Measurements from ENCODE around the gene CUTA.
"Not testable (repeated sequence)": the region's sequence is repeated elsewhere in the genome, so short reads cannot be mapped to it uniquely, and the experiment has no call there.

The CUTA gene

DNA sequence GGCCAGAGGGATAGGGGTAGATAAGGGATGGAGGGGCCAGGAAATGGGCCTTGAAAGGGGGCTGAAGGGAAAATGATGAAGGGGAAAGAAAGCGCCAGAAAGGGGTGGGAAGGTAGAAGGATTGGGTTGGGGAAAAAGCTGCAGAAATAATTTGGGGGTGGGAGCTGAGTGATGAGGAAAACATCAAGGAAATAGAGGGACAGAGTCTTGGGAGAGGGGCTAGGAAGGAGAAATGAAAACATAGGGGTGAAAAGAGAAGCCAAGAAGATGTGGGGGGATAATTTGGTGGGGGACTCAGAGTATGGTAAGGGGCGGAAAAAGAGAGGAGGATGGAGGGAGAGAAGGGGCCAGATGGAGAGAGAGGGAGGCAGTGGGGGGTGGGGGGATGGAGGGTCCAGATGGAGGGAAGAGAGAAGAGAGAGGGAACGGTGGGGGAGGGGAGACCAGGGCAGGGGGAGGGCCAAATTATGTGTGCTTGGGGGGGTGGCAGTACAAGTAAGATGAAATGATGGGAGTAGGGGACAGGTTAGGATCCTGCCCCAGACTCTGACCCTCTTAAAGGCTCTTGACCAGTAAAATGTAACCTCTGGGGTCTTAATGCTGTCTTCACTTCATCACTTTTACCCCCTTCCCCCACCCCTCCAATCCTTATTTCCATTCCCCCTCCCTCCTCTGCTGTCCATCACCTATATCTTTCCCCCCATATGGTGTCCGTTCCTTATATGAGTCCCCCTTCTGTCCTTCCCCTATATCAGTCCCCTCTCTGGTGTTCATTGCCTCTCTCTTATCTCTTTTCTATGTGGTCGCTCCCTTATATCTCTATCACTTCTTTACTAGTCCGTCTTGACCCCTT, 2.8 kb upstream of the CUTA start:
- DNase-seq, result no peak

DNA sequence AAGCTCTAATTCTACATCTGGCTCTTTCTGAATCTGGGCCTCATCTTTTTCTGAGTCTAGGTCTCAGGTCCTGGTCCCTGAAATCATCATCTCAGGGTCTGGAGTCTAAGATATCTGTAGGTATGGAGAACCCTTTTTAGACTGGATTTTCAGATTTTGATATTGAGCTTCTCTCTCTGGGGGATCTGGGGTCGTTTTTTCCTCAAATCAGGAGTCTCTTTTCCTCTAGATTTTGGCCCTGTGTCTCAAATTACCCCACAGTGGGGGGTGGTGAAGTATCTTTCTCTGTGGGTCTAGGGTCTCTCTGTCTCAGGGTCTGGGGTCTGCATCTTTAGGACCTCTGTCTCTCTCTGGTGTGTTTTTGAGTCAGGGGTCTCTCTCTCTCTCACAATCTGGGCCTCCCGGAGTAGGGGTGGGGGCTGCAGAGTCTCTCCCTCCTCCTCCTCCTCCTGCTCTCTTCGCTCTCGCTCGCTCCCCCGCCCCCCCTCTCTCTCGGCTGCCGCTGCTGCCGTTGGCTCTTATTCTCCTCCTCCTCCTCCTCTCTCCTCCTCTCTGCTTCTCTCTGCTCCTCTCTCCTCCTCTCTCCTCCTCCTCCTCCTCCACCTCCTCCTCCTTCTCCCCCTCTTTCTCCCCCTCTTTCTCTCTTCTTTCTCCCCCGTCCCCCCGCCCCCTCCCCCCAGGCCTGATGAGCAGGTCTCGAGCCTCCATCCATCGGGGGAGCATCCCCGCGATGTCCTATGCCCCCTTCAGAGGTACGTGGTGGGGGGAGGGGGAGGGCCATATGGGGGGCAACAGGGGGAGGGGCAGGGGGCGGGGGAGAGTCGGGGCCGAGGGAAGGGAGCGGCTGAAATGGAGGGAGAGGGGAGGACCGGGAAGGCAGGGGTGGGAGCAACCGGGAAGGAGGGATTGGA, 1.9 kb upstream of the CUTA start, which contains the start of gene SYNGAP1:
TSS of gene SYNGAP1 (plus strand) at position 486 of the 911 bp plus-strand sequence. CDS start at position 686, 200 bp downstream.
- no peak for DNase-seq

DNA sequence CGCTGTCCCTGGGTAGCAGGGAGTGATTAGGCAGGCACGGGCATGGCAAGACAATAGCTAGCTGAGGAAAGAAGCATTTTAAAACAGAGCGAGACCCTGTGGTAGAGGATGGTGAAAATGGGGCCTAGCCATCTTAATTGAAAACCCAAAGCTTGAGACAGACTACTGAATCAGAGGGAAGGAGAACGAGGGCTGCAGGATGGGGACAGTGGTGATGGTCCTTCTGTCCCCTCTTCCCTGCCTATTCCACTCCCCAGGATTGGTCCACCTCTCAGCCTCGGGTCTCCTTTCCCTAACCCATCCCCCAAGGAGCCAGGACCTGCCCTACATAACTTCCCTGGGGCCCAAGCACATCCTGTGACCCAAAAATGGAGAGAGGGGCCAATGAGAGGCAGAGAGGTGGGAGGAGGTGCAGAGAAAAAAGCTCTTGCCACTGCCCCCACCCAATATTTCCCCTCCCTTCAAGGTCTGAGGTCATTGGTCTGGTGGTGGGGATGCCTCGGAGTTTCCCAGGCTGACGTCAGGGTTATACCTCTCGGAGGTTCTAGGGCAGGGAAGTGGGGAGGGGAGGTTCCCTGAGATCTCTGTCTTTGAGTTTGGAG, 884 bp upstream of the CUTA start:
- DNase-seq, result no peak

DNA sequence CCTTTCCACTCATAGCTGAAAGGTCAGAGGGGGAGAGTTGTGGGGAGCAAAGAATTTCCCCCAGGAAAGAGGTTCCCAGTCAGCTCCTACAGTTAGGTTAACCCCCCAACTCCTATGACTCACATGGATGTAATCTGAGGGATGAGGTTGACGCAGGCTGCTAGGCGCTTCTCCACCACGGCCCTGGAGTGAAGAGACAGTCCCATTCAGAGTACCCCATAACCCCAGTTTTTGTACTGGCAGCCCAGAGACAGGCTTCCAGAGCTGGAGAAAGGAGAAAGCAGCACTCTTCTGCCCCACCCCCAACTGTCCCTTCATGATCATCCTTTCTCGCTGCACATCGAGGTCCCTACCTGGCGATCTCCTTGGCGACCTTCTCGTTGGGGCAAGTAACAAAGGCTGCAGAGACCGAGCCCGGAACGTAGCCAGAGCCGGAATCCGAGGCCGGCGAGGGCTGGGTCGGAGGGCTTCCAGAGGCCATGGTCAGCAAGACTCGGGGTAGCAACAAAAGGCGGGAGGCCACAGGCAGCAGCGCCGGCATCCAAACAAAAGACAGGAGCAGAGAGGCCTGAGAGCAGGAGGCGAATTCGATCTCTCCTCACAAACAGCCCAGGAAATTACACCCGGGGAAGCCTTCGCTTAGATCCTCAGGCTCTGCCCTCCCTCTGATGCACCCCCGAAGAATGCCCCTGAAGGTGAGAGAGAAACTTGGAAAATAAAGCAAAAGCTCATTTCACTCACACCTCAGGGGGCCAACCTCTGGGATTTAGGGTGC, 592 bp downstream of the CUTA start:
- peak in 1 of 2 donors; percentile 11 for DNase-seq

DNA sequence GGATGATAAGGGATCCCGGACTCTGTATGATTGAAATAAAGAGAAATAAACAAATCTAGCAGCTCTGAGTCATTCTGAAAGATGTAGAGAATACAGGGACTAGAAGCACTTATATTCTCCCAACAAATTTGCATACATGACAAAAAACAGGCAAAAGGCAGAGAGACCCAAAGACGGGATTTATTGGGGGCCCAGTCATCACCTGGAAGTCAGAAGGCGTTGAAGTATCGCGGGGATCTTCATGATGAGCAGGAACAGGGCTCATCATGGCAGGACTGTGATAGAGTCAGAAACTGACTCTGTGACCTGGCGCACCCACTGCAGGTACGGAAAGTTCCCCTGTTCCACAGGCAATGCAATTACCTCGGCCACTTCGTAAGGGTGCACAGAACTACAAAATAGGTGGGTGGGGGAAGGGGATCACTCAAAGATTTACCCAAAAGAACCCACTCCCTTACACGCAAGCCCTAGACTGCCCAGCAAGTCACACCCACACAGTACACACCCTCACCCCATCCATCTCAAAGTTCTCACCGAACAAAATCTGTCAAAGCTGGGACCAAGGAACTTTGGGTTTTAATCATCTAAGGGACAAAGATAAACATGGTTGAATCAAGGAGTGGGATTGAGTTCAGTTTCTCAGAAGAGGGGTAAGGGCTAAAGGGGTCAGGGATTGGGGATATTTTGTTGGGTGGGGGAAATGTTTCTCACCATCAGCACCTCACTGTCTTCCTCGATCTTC, 1.4 kb downstream of the CUTA start:
- DNase-seq, result no peak

DNA sequence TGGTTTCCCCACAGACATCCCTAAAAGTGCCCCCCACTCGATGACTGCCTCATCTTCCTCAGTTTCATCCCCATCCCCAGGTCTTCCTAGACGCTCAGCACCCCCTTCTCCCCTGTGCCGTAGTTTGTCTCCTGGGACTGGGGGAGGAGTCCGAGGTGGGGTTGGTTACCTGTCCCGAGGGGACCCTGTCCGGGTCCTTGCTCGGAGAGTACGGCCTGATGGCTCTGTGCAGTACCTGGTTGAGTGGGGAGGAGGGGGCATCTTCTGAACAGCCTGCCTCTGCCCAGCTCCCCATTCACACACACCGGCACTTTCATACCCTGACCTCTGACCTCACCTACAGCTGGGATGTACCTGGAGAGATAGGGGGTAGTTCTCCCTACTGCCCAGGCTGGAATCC, 2.1 kb downstream of the CUTA start:
- no peak for DNase-seq

DNA sequence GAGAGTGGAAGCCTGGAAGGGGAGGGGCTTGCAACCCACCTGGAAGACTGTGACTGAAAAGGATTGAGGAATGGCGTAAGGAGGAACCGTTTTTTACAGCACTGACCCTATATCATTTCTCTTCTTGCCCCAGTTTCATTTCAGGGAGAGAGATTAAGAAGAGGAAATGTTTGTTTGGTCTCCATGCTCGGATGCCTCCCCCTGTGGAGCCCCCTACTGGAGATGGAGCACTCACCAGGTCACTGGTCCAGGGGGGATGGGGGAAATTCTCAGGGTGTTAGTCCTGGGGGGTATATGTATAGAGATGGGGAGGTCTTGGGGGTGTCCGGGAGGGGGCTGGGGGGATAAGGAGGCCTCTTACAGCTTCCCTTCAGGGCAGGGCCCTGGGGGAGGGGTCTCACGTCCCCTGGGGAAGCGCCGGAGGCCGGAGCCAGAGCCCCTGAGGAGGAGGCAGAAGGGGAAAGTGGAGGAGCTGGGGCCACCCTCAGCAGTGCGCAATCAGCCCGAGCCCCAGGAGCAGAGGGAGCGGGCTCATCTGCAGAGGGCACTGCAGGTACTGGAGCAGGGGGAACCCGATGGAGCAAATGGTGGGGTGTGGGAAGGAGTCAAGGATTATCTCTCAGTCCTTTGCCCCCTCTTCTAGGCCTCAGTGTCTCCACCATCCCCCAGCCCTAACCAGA, 3.2 kb downstream of the CUTA start:
- DNase-seq, result no peak

DNA sequence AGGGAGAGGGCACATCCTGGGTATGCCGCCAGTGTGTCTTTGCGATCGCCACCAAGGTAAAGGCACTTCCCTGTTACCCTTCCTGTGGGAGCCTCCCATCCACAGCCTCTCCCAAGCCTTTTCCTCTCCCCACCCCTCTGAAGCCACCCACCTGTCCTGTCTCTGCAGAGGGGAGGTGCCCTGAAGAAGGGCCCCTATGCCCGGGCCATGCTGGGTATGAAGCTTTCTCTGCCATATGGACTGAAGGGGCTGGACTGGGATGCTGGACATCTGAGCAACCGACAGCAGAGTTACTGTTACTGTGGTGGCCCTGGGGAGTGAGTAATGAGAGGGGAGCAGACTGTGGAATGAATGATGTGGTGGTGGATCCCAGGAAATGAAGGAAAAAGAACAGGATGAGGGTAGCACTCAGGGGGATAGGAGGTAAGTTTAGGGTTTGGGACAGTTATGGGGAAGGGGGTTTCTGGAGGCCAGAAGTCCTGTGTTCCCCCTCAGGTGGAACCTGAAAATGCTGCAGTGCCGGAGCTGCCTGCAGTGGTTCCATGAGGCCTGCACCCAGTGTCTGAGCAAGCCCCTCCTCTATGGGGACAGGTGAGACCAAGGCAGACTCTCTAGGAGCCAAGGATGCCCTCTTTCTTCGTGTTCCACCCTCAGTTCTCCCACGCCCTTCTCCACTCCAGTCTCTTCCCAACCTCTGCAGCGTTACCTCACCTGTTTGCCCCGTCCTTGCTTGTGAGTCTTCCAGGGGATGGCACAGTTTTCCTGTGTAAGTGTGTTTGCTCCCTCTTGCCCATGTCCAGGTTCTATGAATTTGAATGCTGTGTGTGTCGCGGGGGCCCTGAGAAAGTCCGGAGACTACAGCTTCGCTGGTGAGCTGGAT, 4.4 kb downstream of the CUTA start:
- no peak for DNase-seq

DNA sequence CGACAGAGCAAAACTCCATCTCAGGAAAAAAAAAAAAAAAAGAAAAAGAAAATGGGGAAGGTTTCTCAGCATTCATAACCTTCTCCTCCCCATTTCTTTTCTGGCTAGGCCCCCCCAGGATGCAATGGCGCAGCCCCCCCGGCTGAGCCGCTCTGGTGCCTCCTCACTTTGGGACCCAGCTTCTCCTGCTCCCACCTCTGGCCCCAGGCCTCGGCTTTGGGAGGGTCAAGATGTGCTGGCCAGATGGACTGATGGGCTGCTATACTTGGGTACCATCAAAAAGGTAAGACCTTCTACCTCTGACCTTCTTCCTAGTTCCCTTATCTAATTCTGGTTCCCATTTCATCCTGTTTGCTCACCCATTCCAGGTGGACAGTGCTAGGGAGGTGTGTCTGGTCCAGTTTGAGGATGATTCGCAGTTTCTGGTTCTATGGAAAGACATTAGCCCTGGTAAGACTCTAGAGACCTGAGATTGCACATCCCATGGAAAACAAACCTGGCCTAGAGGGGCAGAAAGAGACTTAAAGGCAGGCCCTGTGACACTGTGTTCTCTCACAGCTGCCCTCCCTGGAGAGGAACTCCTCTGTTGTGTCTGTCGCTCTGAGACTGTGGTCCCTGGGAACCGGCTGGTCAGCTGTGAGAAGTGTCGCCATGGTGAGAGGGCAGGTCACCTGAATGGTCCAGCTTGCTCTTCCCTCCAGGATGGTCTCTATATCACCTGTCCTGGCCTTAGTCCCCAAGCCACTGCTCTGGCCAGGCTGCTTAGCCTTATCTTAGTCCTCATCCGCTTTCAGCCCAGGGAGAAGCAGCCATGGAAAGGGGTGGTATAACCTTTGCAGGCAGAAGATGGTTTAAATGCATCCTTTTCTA, 5.5 kb downstream of the CUTA start:
- no peak for DNase-seq

DNA sequence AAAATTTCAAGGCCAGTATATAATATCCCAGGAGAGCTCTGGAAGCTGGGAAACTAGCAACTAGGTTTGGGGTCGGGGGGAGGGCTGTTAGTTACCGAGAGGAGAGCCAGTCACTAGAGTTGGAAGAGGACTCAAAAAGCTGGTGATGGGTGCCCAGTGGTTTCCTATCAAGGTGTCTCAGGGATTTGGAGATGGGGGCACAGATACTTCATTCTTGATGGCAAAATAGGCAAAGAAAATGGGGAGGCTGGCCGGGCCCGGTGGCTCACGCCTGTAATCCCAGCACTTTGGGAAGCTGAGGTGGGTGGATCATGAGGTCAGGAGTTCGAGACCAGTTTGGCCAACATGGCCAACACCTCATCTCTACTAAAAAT, 6.3 kb downstream of the CUTA start:
- no peak for DNase-seq

DNA sequence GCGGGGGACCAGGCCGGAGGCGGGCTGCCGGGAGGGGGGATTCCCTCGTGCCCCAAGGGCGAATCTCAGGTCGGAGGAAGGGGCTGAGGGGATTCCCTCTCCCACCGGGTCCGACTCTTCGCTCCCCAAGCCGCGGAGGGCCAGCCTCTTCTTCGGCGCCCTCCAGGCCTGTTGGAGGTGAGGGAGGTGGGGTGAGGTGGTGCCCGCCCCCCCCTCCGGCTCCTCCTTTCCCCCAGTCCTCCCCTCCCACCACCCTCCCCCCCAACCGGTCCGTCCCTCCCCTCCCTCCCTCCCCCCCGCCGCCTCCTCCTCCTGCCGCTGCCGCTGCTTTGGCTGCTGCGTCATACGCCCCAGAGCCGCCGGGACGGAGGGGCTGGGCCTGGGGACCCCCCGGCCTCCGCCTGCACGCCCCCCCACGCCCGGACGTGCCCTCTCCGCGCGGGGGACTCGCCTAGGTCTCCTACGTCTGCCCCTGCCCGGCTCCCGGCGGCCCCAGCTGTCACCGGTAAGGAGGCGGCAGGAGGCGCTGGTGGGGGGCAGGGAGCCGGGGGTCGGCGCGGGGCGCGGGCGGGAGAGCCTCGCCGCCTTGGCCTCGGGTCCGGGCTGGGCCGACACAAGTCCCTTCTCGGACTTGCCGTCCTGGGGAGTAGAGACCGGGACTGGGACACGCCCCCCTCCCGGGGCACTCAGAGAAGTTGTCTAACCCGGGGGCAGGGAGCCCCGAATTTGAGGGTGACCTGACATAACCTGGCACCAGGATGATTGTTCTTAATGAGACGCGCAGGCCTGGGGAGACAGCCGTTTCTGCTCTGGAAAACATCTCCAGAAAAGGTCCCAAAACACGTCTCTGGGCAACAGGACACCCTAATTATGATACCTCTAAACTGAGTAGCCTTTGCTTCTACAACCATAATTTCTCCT, 6.9 kb downstream of the CUTA start, which contains the start of gene PHF1:
TSS of gene PHF1 (plus strand) at position 304 of the 921 bp plus-strand sequence. CDS start 1,250 bp downstream, outside the sequence.
- DNase-seq, result peak; percentile 45 to 69

DNA sequence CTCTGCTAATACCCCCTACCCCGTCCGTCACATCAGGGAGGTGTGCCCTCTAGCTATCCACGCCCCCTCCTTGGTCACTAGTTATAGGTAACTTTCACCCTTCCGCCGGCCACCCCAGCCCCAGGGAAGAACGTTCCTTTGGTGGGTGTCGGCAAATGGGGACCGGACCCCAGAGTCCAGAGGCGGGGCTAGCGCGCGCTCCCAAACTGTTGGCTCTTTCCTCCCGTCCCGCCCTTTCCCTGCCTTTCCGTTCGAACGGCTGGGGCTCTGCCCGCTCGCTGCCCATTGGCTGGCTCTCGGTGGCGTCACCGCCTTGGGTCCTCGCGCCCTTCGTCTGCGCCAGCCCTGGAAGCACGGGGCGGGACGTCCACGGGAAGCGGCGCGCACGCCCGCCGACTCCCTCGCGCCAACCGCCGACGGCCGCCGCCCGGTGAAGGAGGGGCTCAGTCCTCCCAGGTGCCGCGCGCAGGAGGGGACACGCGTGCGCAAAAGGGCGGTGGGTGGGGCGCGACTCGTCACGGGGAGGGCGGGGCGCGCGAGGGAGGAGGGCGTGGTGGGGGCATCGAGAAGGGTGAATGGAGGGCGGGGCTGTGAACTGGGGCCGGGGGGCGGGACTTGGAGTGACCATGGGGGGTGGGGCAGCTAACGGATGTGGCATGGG, 7.7 kb downstream of the CUTA start:
- peak; percentile 92 to 95 for DNase-seq

DNA sequence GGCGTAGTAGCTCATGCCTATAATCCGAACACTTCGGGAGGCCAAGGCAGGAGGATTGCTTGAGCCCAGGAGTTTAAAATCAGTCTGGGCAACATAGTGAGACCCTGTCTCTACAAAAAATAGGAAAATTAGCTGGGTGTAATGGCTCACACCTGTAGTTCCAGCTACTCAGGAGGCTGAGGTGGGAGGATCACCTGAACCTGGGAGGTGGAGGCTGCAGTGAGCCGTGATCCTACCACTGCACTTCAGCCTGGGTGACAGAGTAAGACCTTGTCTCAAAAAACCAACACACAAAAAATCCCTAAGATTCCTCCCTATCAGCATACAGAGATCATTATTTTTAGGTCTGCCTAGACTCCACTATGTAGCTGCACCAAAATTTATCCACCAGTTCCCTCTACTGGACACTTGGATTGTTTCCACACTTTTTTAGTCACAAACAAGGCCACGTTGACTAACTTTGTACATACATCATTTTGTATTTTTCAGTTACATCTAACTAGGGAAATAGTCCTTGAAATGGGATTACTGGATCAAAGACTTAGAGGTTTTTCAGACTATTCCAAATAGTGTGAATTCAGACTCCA, 10.7 kb downstream of the CUTA start:
- DNase-seq, result peak in 1 of 2 donors; percentile 19

DNA sequence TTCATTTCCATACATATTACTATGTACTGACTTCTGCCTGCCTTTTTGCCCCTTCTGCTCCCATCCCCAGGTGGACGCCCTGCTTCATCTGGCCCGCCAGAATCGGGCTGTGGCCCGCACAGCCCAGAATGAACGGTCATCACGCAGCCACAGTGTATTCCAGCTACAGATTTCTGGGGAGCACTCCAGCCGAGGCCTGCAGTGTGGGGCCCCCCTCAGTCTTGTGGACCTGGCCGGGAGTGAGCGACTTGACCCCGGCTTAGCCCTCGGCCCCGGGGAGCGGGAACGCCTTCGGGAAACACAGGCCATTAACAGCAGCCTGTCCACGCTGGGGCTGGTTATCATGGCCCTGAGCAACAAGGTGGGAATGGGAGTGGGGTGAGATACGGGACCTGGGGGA, 11.8 kb downstream of the CUTA start:
- no peak for DNase-seq

DNA sequence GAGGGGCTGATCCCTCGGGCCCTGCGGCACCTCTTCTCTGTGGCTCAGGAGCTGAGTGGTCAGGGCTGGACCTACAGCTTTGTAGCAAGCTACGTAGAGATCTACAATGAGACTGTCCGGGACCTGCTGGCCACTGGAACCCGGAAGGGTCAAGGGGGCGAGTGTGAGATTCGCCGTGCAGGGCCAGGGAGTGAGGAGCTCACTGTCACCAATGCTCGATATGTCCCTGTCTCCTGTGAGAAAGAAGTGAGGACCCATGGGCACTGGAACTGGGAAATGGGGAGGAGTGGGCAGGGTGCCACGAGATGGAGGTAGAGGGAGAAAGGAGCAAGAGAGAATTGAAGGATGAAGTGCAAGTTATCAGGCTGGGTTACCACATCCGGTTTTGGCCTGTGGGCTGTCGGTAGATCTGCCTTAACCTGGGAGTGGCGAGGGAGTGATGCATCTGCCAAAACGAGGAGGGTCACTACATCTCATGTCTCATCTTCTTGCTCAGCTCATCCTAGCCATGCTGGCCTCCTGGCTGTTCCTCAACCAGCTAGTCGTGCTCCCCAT, 12.4 kb downstream of the CUTA start:
- no peak for DNase-seq

DNA sequence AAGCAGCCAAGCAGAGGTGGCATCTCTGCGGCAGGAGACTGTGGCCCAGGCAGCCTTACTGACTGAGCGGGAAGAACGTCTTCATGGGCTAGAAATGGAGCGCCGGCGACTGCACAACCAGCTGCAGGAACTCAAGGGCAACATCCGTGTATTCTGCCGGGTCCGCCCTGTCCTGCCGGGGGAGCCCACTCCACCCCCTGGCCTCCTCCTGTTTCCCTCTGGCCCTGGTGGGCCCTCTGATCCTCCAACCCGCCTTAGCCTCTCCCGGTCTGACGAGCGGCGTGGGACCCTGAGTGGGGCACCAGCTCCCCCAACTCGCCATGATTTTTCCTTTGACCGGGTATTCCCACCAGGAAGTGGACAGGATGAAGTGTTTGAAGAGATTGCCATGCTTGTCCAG, 13.0 kb downstream of the CUTA start:
- no peak for DNase-seq

DNA sequence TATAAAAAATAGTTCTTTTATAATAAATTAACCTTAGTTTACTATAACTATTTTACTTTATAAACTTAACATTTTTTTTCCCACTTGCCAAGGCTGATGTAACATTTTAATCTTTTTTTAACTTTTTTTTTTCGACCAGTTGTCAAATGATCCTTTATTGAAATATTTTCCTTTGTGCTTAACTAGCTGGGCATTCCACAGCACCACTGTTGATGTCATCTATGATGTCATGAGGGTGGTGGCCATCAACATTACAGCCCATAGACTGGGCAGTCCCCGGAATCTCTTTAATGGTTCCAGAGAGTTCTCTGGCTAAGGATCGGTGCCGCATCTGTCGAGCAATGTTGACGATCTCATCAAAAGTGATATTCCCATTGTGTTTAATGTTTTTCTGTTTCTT, 18.0 kb downstream of the CUTA start:
- not testable (repeated sequence) for DNase-seq
